ENCODE measurements around the gene DDAH1. TPM values are rescaled to one million over a fixed set of nuclear protein-coding genes. Genes with fewer than 3 reads are reported as not detected.
A peak's percentile ranks its signal among the peaks of the same experiment; 100 is the strongest.
"Not testable (repeated sequence)": the region's sequence is repeated elsewhere in the genome, so short reads cannot be mapped to it uniquely, and the experiment has no call there.

The DDAH1 gene
- 89.0 and 89.6 TPM in 2 replicates for total RNA-seq

GRCh38 chr1:85465099-85465785 lies at the start of gene DDAH1:
Gene DDAH1, minus strand, starts transcription at chr1:85465159. Its CDS starts 114 bp downstream, at chr1:85465045.
- Histone ChIP-seq H3K4me2 (ENCODE audit: insufficient read depth, low read length) (peak within 1 kb of the TSS; percentile 83), H3K79me2 (ENCODE audit: insufficient read depth, low read length) (peaks cover 80% of the 10 kb centered on the region), H3K4me3 (ENCODE audit: insufficient read depth, low read length) (peak within 1 kb of the TSS; percentile 85), H3K27ac (ENCODE audit: low read depth, low read length) (peak within 1 kb of the TSS; percentile 89), H3K9me3 (ENCODE audit: low read depth, low read length) (no peaks in the 10 kb centered on the region), H3K4me1 (ENCODE audit: insufficient read depth, low read length) (peaks cover 34% of the 10 kb centered on the region), H3K27me3 (ENCODE audit: insufficient read depth, low read length) (no peaks in the 10 kb centered on the region), H2AFZ (ENCODE audit: low read length) (peak within 1 kb of the TSS; percentile 44), H4K20me1 (ENCODE audit: insufficient read depth, low read length) (peaks cover 16% of the 10 kb centered on the region), H3K36me3 (ENCODE audit: insufficient read depth, low read length) (peaks cover 4% of the 10 kb centered on the region)
- peak; percentile 95 for DNase-seq (ENCODE audit: insufficient read length, low spot score, missing footprints)
- TF ChIP-seq, protein P1, sequence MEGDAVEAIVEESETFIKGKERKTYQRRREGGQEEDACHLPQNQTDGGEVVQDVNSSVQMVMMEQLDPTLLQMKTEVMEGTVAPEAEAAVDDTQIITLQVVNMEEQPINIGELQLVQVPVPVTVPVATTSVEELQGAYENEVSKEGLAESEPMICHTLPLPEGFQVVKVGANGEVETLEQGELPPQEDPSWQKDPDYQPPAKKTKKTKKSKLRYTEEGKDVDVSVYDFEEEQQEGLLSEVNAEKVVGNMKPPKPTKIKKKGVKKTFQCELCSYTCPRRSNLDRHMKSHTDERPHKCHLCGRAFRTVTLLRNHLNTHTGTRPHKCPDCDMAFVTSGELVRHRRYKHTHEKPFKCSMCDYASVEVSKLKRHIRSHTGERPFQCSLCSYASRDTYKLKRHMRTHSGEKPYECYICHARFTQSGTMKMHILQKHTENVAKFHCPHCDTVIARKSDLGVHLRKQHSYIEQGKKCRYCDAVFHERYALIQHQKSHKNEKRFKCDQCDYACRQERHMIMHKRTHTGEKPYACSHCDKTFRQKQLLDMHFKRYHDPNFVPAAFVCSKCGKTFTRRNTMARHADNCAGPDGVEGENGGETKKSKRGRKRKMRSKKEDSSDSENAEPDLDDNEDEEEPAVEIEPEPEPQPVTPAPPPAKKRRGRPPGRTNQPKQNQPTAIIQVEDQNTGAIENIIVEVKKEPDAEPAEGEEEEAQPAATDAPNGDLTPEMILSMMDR (IDR thresholded peaks at IDR 0.05; ENCODE audit: extremely low read depth, low read depth, low read length): no peak

GRCh38 chr1:85513998-85514397 lies 49.0 kb upstream of the DDAH1 start:
- not testable (repeated sequence) for DNase-seq (ENCODE audit: insufficient read length, low spot score, missing footprints); H3K4me3 ChIP-seq (ENCODE audit: insufficient read depth, low read length); H3K36me3 ChIP-seq (ENCODE audit: insufficient read depth, low read length); H3K4me2 ChIP-seq (ENCODE audit: insufficient read depth, low read length); H2AFZ ChIP-seq (ENCODE audit: low read length); H4K20me1 ChIP-seq (ENCODE audit: insufficient read depth, low read length); H3K9me3 ChIP-seq (ENCODE audit: low read depth, low read length); H3K4me1 ChIP-seq (ENCODE audit: insufficient read depth, low read length); H3K27ac ChIP-seq (ENCODE audit: low read depth, low read length); H3K27me3 ChIP-seq (ENCODE audit: insufficient read depth, low read length)
- peaks cover 55% of the 10 kb centered on the region for H3K79me2 ChIP-seq (ENCODE audit: insufficient read depth, low read length)

DNA sequence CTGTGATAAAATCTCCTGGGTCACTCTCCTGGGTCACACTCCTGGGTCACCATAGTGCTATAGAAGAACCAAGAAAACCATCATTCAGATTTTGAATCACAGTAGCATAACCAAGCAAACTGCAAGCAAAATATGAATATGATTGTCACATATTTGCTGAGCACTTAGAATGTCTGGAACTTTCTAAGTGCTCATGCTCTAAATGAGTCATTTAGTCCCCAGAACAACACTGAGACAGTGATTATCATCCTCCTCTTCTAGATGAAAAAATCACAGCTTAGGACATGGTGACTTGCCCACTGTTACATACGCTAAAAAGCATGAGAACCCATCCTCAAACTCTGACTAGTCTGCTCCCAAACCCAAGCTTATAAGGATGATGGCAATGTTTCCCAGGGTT lies 39.5 kb upstream of the DDAH1 start:
- peaks cover 11% of the 10 kb centered on the region for H3K36me3 ChIP-seq (ENCODE audit: insufficient read depth, low read length)
- DNase-seq (ENCODE audit: insufficient read length, low spot score, missing footprints): no peak
- H3K27ac ChIP-seq (ENCODE audit: low read depth, low read length): peak overlapping the region; percentile 8
- no peaks in the 10 kb centered on the region for H3K9me3 ChIP-seq (ENCODE audit: low read depth, low read length)
- H2AFZ ChIP-seq (ENCODE audit: low read length): no peak overlapping the region
- TF ChIP-seq, protein P1 (IDR thresholded peaks at IDR 0.05; ENCODE audit: extremely low read depth, low read depth, low read length): no peak
- H3K4me1 ChIP-seq (ENCODE audit: insufficient read depth, low read length): peaks cover 29% of the 10 kb centered on the region
- peaks cover 43% of the 10 kb centered on the region for H4K20me1 ChIP-seq (ENCODE audit: insufficient read depth, low read length)
- H3K27me3 ChIP-seq (ENCODE audit: insufficient read depth, low read length): no peaks in the 10 kb centered on the region
- peaks cover 93% of the 10 kb centered on the region for H3K79me2 ChIP-seq (ENCODE audit: insufficient read depth, low read length)
- H3K4me2 ChIP-seq (ENCODE audit: insufficient read depth, low read length): no peak overlapping the region
- H3K4me3 ChIP-seq (ENCODE audit: insufficient read depth, low read length): no peak overlapping the region

DNA sequence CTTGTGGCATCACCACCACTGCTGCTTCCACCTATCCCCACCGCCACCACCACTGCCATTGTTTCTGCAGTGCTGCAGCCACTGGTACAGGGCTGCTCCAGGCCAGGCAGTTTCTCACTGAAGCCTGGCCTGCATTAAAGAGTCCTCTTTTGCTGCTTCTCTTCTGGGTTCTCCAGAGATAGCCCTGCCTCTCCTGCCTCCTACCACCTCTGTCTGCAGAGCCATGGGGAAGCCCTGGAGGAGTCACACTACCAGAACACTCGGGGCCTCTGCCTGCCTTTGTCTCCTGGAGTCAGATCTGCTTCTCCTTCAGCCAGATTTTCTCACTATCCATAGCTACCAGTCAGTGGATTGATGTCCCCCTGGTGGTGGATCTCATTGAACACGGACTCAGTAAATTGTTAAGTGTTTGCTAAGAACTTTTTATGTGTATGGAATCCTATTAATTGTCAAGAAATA lies 37.7 kb upstream of the DDAH1 start:
- no peaks in the 10 kb centered on the region for H3K27me3 ChIP-seq (ENCODE audit: insufficient read depth, low read length)
- peaks cover 5% of the 10 kb centered on the region for H3K36me3 ChIP-seq (ENCODE audit: insufficient read depth, low read length)
- peaks cover 34% of the 10 kb centered on the region for H3K4me1 ChIP-seq (ENCODE audit: insufficient read depth, low read length)
- DNase-seq (ENCODE audit: insufficient read length, low spot score, missing footprints): no peak
- peak overlapping the region; percentile 33 for H3K27ac ChIP-seq (ENCODE audit: low read depth, low read length)
- TF ChIP-seq, protein P1 (IDR thresholded peaks at IDR 0.05; ENCODE audit: extremely low read depth, low read depth, low read length): peak; percentile 63
- H3K4me2 ChIP-seq (ENCODE audit: insufficient read depth, low read length): no peak overlapping the region
- H4K20me1 ChIP-seq (ENCODE audit: insufficient read depth, low read length): peaks cover 37% of the 10 kb centered on the region
- no peaks in the 10 kb centered on the region for H3K9me3 ChIP-seq (ENCODE audit: low read depth, low read length)
- H3K4me3 ChIP-seq (ENCODE audit: insufficient read depth, low read length): no peak overlapping the region
- no peak overlapping the region for H2AFZ ChIP-seq (ENCODE audit: low read length)
- H3K79me2 ChIP-seq (ENCODE audit: insufficient read depth, low read length): peaks cover 88% of the 10 kb centered on the region

All from osteoblast (primary cell).